Hematopoietic multipotent progenitor cell treated with erythropoietin and hydrocortisone succinate and interleukin-3 and kit ligand, for 6 days (in vitro differentiated cells): ENCODE data around the gene SLC31A1.
A peak's percentile ranks its signal among the peaks of the same experiment; 100 is the strongest.
"Not testable (repeated sequence)": the region's sequence is repeated elsewhere in the genome, so short reads cannot be mapped to it uniquely, and the experiment has no call there.

ENCODE experiments used
- DNase-seq: peaks from one replicate; pipeline ENCODE4 v3.0.0-alpha.2; 2015

SLC31A1 gene

GRCh38 chr9:113221800-113222481 lies 597 bp downstream of the SLC31A1 start:
- peak; percentile 73 for DNase-seq

GRCh38 chr9:113222482-113222841 lies 1.1 kb downstream of the SLC31A1 start:
- DNase-seq: no peak

GRCh38 chr9:113223963-113224362 lies 2.6 kb downstream of the SLC31A1 start:
- DNase-seq: no peak

GRCh38 chr9:113227436-113227835 lies 6.1 kb downstream of the SLC31A1 start:
- DNase-seq: no peak

GRCh38 chr9:113228130-113228665 lies 6.9 kb downstream of the SLC31A1 start:
- no peak for DNase-seq

GRCh38 chr9:113231701-113232100 lies 10.4 kb downstream of the SLC31A1 start:
- DNase-seq: peak; percentile 64

- DNase-seq: not testable (repeated sequence)
Measured at GRCh38 chr9:113235701-113236255, 14.4 kb downstream of the SLC31A1 start.

GRCh38 chr9:113237026-113237425 lies 15.7 kb downstream of the SLC31A1 start:
- no peak for DNase-seq

- DNase-seq: no peak
Measured at GRCh38 chr9:113238202-113238858, 17.0 kb downstream of the SLC31A1 start.

- no peak for DNase-seq
Measured at GRCh38 chr9:113238859-113239232, 17.5 kb downstream of the SLC31A1 start.

- no peak for DNase-seq
Measured at GRCh38 chr9:113241161-113241560, 19.8 kb downstream of the SLC31A1 start.

GRCh38 chr9:113244556-113244955 lies 23.2 kb downstream of the SLC31A1 start:
- DNase-seq: no peak

GRCh38 chr9:113245894-113246293 lies 24.6 kb downstream of the SLC31A1 start:
- DNase-seq: no peak

- DNase-seq: no peak
Measured at GRCh38 chr9:113246928-113247327, 25.6 kb downstream of the SLC31A1 start.

- DNase-seq: no peak
Measured at GRCh38 chr9:113247640-113248039, 26.3 kb downstream of the SLC31A1 start.

- DNase-seq: not testable (repeated sequence)
Measured at GRCh38 chr9:113249661-113250060, 28.3 kb downstream of the SLC31A1 start.

GRCh38 chr9:113250807-113251206 lies 29.5 kb downstream of the SLC31A1 start:
- DNase-seq: no peak

- no peak for DNase-seq
Measured at GRCh38 chr9:113254991-113255390, 33.6 kb downstream of the SLC31A1 start.

- peak; percentile 29 for DNase-seq
Measured at GRCh38 chr9:113255438-113255837, 34.1 kb downstream of the SLC31A1 start.

- no peak for DNase-seq
Measured at GRCh38 chr9:113257863-113258262, 36.5 kb downstream of the SLC31A1 start.

- DNase-seq: no peak
Measured at GRCh38 chr9:113258282-113258681, 36.9 kb downstream of the SLC31A1 start.

GRCh38 chr9:113261917-113262671 lies 40.8 kb downstream of the SLC31A1 start:
- DNase-seq: no peak

GRCh38 chr9:113266174-113266573 lies 44.8 kb downstream of the SLC31A1 start:
- DNase-seq: no peak
